ENCODE results near the gene CCP110. TPM values are rescaled to one million over a fixed set of nuclear protein-coding genes. Genes with fewer than 3 reads are reported as not detected.

CCP110 gene
- polyA plus RNA-seq, 4 donors: 2.0 to 16.7 (median 4.0) TPM

DNA sequence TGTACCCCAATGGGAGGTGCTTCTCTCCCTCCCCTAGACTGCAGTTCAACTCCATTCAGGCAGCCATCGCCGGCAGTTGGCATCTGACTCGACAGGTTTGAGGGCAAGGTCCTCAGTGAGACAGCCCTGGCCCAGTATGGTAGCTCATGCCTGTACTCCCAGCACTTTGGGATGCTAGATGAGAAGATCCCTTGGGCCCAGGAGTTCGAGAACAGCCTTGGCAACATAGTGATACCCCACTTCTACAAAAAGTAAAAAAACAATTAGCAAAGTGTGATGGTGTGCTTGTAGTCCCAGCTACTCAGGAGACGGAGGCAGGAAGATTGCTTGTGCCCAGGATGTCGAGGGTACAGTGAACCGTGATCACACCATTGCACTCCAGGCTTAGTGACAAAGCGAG is 43.8 kb downstream of the CCP110 start:
- H3K36me3 ChIP-seq (ENCODE audit: control insufficient read depth in 3 of 3, insufficient read depth in 2 of 3, low read depth in 1 of 3, low read length in 3 of 3): peaks cover 13 to 55% (median 16%) of the 10 kb centered on the region in 3 donors
- no peak for FAIRE-seq

DNA sequence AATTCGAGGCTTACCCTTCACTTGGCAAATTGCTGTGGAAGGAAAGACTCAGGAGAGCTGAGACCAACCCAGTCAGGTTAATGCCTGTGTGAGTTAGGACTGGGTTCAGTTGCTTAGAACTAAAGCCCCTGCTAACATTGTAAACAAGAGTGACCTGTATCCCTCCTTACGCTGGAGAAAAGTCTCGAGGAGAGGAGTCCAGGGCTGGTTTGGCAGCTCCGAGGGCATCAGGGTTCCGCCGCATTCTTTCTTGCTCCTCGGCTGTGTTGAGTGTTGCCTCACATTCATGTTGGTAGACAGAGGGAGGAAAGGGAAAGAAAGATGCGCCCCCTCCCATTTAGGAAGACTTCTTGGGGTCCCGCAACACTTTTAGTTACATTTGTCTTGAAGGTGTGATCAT is 50.3 kb downstream of the CCP110 start:
- H3K36me3 ChIP-seq (ENCODE audit: control insufficient read depth in 3 of 3, insufficient read depth in 2 of 3, low read depth in 1 of 3, low read length in 3 of 3): peaks cover 21 to 75% (median 28%) of the 10 kb centered on the region in 3 donors
- FAIRE-seq (no peak), DNase-seq (no peak)
- H3K4me3 ChIP-seq (ENCODE audit: low read depth in 1 of 3, low read length in 3 of 3): no peak overlapping the region
- WGBS, 3 donors: 98 to 99% (median 99%) methylated on average over 9 of the region's 9 CpGs
- H3K27ac ChIP-seq (ENCODE audit: low read depth in 1 of 3, low read length in 2 of 3): no peak overlapping the region
- no peaks in the 10 kb centered on the region for H3K9me3 ChIP-seq (ENCODE audit: control insufficient read depth in 2 of 2, insufficient read depth in 1 of 2, low read depth in 1 of 2, low read length in 1 of 2)
- no peaks in the 10 kb centered on the region for H3K4me1 ChIP-seq (ENCODE audit: control insufficient read depth in 3 of 3, insufficient read depth in 2 of 3, low read depth in 1 of 3, low read length in 2 of 3)
- no peaks in the 10 kb centered on the region for H3K27me3 ChIP-seq (ENCODE audit: control insufficient read depth in 3 of 3, insufficient read depth in 3 of 3, low read length in 3 of 3)

More for the DNA sequence above, 43.8 kb downstream of the CCP110 start:
- H3K4me3 ChIP-seq (ENCODE audit: low read depth in 1 of 3, low read length in 3 of 3): no peak overlapping the region
- no peaks in the 10 kb centered on the region for H3K27me3 ChIP-seq (ENCODE audit: control insufficient read depth in 3 of 3, insufficient read depth in 3 of 3, low read length in 3 of 3)
- no peak for DNase-seq
- no peak overlapping the region for H3K27ac ChIP-seq (ENCODE audit: low read depth in 1 of 3, low read length in 2 of 3)
- H3K9me3 ChIP-seq (ENCODE audit: control insufficient read depth in 2 of 2, insufficient read depth in 1 of 2, low read depth in 1 of 2, low read length in 1 of 2): peaks cover 0 to 11% of the 10 kb centered on the region in 2 donors
- WGBS, 3 donors: 75 to 85% (median 83%) methylated on average over 8 of the region's 8 CpGs
- no peaks in the 10 kb centered on the region for H3K4me1 ChIP-seq (ENCODE audit: control insufficient read depth in 3 of 3, insufficient read depth in 2 of 3, low read depth in 1 of 3, low read length in 2 of 3)

DNA sequence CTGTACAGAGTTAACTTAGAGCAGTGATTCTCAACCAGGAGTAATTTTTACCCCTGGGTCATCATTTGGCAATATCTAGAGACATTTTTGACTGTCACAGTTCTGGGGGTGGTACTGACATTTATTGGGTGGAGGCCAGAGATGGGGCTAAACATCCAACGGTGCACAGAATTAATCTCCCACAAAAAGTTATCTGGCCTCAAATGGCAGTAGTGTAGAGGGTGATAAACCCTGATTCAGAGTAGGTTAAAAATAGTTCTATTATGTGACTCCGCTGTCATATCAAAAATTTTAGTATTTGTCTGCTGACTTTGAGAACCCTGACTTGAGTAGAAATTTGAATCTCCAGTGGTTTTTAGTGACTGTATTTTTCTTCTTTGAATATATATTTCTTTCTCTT is 50.9 kb downstream of the CCP110 start:
- FAIRE-seq (no peak), DNase-seq (no peak)
- no peaks in the 10 kb centered on the region for H3K27me3 ChIP-seq (ENCODE audit: control insufficient read depth in 3 of 3, insufficient read depth in 3 of 3, low read length in 3 of 3)
- no peaks in the 10 kb centered on the region for H3K9me3 ChIP-seq (ENCODE audit: control insufficient read depth in 2 of 2, insufficient read depth in 1 of 2, low read depth in 1 of 2, low read length in 1 of 2)
- WGBS, 3 donors: 69 to 84% (median 84%) methylated on average over 2 of the region's 2 CpGs
- no peak overlapping the region for H3K4me3 ChIP-seq (ENCODE audit: low read depth in 1 of 3, low read length in 3 of 3)
- H3K36me3 ChIP-seq (ENCODE audit: control insufficient read depth in 3 of 3, insufficient read depth in 2 of 3, low read depth in 1 of 3, low read length in 3 of 3): peaks cover 22 to 76% (median 27%) of the 10 kb centered on the region in 3 donors
- H3K27ac ChIP-seq (ENCODE audit: low read depth in 1 of 3, low read length in 2 of 3): no peak overlapping the region
- H3K4me1 ChIP-seq (ENCODE audit: control insufficient read depth in 3 of 3, insufficient read depth in 2 of 3, low read depth in 1 of 3, low read length in 2 of 3): no peaks in the 10 kb centered on the region

DNA sequence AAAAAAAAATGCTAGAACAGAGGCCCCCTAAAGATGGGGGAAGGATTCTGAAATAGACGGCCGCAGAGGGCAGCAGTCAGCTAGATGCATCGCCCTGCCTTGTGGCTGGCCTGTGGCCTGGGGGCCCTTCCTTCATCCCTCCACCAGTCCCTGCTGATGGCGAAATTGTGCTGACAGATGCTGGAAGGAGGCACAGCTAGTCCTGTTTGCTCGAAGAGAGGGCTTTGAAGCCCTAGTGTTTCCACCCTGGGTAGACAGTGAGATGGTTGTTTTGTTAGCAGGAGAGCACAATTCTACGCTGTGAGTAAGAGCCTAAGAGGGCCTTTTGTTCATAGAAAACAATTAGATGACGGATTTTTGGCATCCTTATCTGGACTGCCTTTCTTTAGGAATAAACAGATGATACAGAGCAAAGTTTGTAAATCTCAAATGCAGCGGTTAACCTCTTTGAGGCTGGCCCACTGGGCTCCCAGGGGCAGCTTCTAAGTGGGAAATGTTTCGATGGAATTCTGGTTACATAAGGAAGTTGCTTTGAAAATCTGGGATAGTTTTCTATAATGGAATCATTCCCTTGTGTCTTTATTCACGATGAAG is 54.7 kb downstream of the CCP110 start:
- no peak for FAIRE-seq
- H3K27ac ChIP-seq (ENCODE audit: low read depth in 1 of 3, low read length in 2 of 3): peak overlapping the region in 2 of 3 donors; percentile 5 to 33

DNA sequence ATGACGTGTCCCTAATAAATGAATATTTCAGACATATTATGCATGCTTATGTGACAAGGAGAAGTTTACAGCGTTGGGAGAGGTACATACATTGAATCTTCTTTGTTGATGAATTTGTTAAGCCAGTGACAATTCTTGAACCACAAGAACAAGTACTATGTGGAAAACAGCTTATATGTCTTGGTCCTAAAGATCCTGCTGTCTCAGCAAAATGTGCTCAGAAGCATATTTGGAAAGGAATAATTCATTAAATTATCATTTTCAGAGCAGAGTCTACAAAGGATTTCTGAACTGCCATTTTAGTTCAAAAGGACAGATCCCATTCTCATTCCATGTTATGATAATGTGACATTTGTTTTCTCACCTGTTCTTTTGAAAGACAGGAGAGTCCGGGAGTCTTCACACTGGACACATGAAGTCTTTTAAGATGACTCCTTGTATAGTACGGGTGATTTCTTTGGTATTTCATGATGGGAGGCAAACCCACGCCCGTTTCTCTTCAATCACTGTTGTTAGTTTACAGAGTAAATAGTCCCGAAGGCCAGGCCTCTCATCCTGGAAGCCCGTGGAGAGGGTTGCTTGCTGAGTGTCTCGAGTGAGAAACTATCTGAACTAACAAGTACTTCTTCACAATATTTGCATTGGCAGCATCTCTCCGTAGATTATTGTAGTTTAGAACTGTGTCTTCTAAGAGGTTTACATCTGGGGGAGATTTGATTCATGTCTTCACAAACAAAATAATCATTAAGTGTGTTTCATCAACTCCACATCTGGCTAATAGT is 58.5 kb downstream of the CCP110 start:
- H3K9me3 ChIP-seq (ENCODE audit: control insufficient read depth in 2 of 2, insufficient read depth in 1 of 2, low read depth in 1 of 2, low read length in 1 of 2): peaks cover 0 to 10% of the 10 kb centered on the region in 2 donors
- WGBS, 3 donors: 69 to 73% (median 70%) methylated on average over 10 of the region's 10 CpGs
- no peak overlapping the region for H3K27ac ChIP-seq (ENCODE audit: low read depth in 1 of 3, low read length in 2 of 3)
- DNase-seq: no peak
- H3K4me1 ChIP-seq (ENCODE audit: control insufficient read depth in 3 of 3, insufficient read depth in 2 of 3, low read depth in 1 of 3, low read length in 2 of 3): no peaks in the 10 kb centered on the region
- peaks cover 20 to 54% (median 20%) of the 10 kb centered on the region in 3 donors for H3K36me3 ChIP-seq (ENCODE audit: control insufficient read depth in 3 of 3, insufficient read depth in 2 of 3, low read depth in 1 of 3, low read length in 3 of 3)
- H3K27me3 ChIP-seq (ENCODE audit: control insufficient read depth in 3 of 3, insufficient read depth in 3 of 3, low read length in 3 of 3): no peaks in the 10 kb centered on the region
- FAIRE-seq: no peak
- H3K4me3 ChIP-seq (ENCODE audit: low read depth in 1 of 3, low read length in 3 of 3): no peak overlapping the region

More for the DNA sequence above, 54.7 kb downstream of the CCP110 start:
- DNase-seq: no peak
- Histone ChIP-seq H3K27me3 (ENCODE audit: control insufficient read depth in 3 of 3, insufficient read depth in 3 of 3, low read length in 3 of 3) (no peaks in the 10 kb centered on the region), H3K36me3 (ENCODE audit: control insufficient read depth in 3 of 3, insufficient read depth in 2 of 3, low read depth in 1 of 3, low read length in 3 of 3) (peaks cover 29 to 69% (median 30%) of the 10 kb centered on the region in 3 donors), H3K9me3 (ENCODE audit: control insufficient read depth in 2 of 2, insufficient read depth in 1 of 2, low read depth in 1 of 2, low read length in 1 of 2) (peaks cover 0 to 10% of the 10 kb centered on the region in 2 donors), H3K4me3 (ENCODE audit: low read depth in 1 of 3, low read length in 3 of 3) (no peak overlapping the region), H3K4me1 (ENCODE audit: control insufficient read depth in 3 of 3, insufficient read depth in 2 of 3, low read depth in 1 of 3, low read length in 2 of 3) (no peaks in the 10 kb centered on the region)
- WGBS, 3 donors: 77 to 96% (median 95%) methylated on average over 10 of the region's 10 CpGs

- no peak for FAIRE-seq
- peak; percentile 59 to 65 for DNase-seq
- Histone ChIP-seq H3K9me3 (ENCODE audit: control insufficient read depth in 2 of 2, insufficient read depth in 1 of 2, low read depth in 1 of 2, low read length in 1 of 2) (peaks cover 0 to 10% of the 10 kb centered on the region in 2 donors), H3K4me3 (ENCODE audit: low read depth in 1 of 3, low read length in 3 of 3) (no peak overlapping the region), H3K27me3 (ENCODE audit: control insufficient read depth in 3 of 3, insufficient read depth in 3 of 3, low read length in 3 of 3) (no peaks in the 10 kb centered on the region), H3K36me3 (ENCODE audit: control insufficient read depth in 3 of 3, insufficient read depth in 2 of 3, low read depth in 1 of 3, low read length in 3 of 3) (peaks cover 10 to 41% (median 12%) of the 10 kb centered on the region in 3 donors), H3K27ac (ENCODE audit: low read depth in 1 of 3, low read length in 2 of 3) (no peak overlapping the region), H3K4me1 (ENCODE audit: control insufficient read depth in 3 of 3, insufficient read depth in 2 of 3, low read depth in 1 of 3, low read length in 2 of 3) (no peaks in the 10 kb centered on the region)
- WGBS, 3 donors: 55 to 62% (median 58%) methylated on average over 5 of the region's 5 CpGs
Observed at GRCh38 chr16:19583665-19584300, 60.0 kb downstream of the CCP110 start.

GRCh38 chr16:19588661-19589060 is 64.9 kb downstream of the CCP110 start:
- WGBS, 3 donors: 76 to 93% (median 91%) methylated on average over 5 of the region's 5 CpGs
- Histone ChIP-seq H3K9me3 (ENCODE audit: control insufficient read depth in 2 of 2, insufficient read depth in 1 of 2, low read depth in 1 of 2, low read length in 1 of 2) (no peaks in the 10 kb centered on the region), H3K27me3 (ENCODE audit: control insufficient read depth in 3 of 3, insufficient read depth in 3 of 3, low read length in 3 of 3) (no peaks in the 10 kb centered on the region), H3K36me3 (ENCODE audit: control insufficient read depth in 3 of 3, insufficient read depth in 2 of 3, low read depth in 1 of 3, low read length in 3 of 3) (peaks cover 3 to 35% (median 5%) of the 10 kb centered on the region in 3 donors), H3K4me1 (ENCODE audit: control insufficient read depth in 3 of 3, insufficient read depth in 2 of 3, low read depth in 1 of 3, low read length in 2 of 3) (no peaks in the 10 kb centered on the region), H3K4me3 (ENCODE audit: low read depth in 1 of 3, low read length in 3 of 3) (no peak overlapping the region), H3K27ac (ENCODE audit: low read depth in 1 of 3, low read length in 2 of 3) (no peak overlapping the region)
- FAIRE-seq (no peak), DNase-seq (no peak)

DNA sequence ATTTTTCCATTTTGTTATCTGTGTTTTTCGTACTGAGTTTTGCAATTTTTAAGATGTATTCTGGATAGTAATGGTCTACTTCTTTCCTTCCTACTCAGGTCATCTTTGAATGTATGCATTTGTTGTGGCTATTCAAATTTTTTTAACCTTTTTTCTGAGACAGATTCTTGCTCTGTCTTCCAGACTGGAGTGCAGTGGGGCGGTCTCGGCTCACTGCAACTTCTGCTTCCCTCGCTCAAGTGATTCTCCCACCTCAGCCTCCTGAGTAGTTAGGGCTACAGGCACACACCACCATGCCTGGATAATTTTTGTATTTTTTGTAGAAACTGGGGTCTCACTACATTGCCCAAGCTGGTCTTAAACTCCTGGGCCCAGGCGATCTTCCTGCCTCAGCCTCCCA is 65.4 kb downstream of the CCP110 start:
- Histone ChIP-seq H3K27ac (ENCODE audit: low read depth in 1 of 3, low read length in 2 of 3) (peak overlapping the region in 2 of 3 donors; percentile 48 to 60), H3K4me1 (ENCODE audit: control insufficient read depth in 3 of 3, insufficient read depth in 2 of 3, low read depth in 1 of 3, low read length in 2 of 3) (no peaks in the 10 kb centered on the region), H3K27me3 (ENCODE audit: control insufficient read depth in 3 of 3, insufficient read depth in 3 of 3, low read length in 3 of 3) (no peaks in the 10 kb centered on the region), H3K36me3 (ENCODE audit: control insufficient read depth in 3 of 3, insufficient read depth in 2 of 3, low read depth in 1 of 3, low read length in 3 of 3) (peaks cover 5 to 39% (median 7%) of the 10 kb centered on the region in 3 donors), H3K4me3 (ENCODE audit: low read depth in 1 of 3, low read length in 3 of 3) (no peak overlapping the region), H3K9me3 (ENCODE audit: control insufficient read depth in 2 of 2, insufficient read depth in 1 of 2, low read depth in 1 of 2, low read length in 1 of 2) (no peaks in the 10 kb centered on the region)
- FAIRE-seq (no peak), DNase-seq (no peak)
- WGBS, 3 donors: 91 to 97% (median 93%) methylated on average over 5 of the region's 5 CpGs
